Measurements from ENCODE around the gene PRSS56. TPM values are rescaled to one million over a fixed set of nuclear protein-coding genes. Genes with fewer than 3 reads are reported as not detected.

PRSS56 gene
- total and polyA plus RNA-seq, 9 donors = 0.27 to 0.35 TPM; not detected in 7

- H3K27ac ChIP-seq = no peak overlapping the region
- H3K4me1 ChIP-seq (ENCODE audit: insufficient read depth) = peaks cover 8% of the 10 kb centered on the region
- TF ChIP-seq POLR2A (IDR thresholded peaks at IDR 0.05) = no peak
- TF ChIP-seq EP300 (IDR thresholded peaks at IDR 0.05) = no peak
- TF ChIP-seq CTCF (IDR thresholded peaks at IDR 0.05) = no peak
- H3K27me3 ChIP-seq = no peaks in the 10 kb centered on the region
- DNase-seq = peak in 4 of 5 donors; percentile 38 to 67 (median 55)
- intact Hi-C loops (cut with DNase I) = no loop called here
- H3K36me3 ChIP-seq = no peaks in the 10 kb centered on the region
- H3K4me3 ChIP-seq = no peak overlapping the region
- WGBS, 3 donors = 71 to 79% (median 72%) methylated on average over 4 of the region's 4 CpGs
- no peaks in the 10 kb centered on the region for H3K9me3 ChIP-seq
These were observed 13.5 kb upstream of the PRSS56 start for GRCh38 chr2:232506709-232507108.

DNA sequence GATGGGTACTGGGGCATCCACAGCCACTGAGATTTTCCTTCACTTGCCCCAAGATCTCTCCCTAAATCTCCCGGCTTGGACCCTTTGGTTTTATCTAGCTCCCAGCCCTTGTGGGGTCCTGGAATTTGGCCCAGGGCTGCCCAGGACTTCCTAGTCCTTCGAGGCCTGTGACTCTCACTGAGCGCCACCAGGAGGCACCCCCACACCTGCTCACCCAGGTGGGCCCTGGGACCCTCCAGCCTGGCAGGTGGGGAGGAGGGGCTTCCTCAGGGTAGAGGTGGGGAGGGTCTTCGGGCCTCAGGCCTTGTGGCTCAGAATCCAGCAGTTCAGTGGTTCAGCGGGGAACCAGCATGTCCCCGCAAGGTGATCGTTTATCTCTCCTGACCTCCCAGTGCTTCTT lies 11.9 kb upstream of the PRSS56 start:
- no peak for DNase-seq
- H3K27ac ChIP-seq = no peak overlapping the region
- no peaks in the 10 kb centered on the region for H3K9me3 ChIP-seq
- no peak for TF ChIP-seq CTCF (IDR thresholded peaks at IDR 0.05)
- TF ChIP-seq EP300 (IDR thresholded peaks at IDR 0.05) = no peak
- no peak for TF ChIP-seq POLR2A (IDR thresholded peaks at IDR 0.05)
- no peaks in the 10 kb centered on the region for H3K27me3 ChIP-seq
- WGBS, 3 donors = 83 to 89% (median 86%) methylated on average over 7 of the region's 7 CpGs
- H3K36me3 ChIP-seq = no peaks in the 10 kb centered on the region
- intact Hi-C loops (cut with DNase I) = no loop called here
- H3K4me3 ChIP-seq = no peak overlapping the region
- H3K4me1 ChIP-seq (ENCODE audit: insufficient read depth) = peaks cover 2% of the 10 kb centered on the region

- Histone ChIP-seq H3K9me3 (no peaks in the 10 kb centered on the region), H3K27me3 (no peaks in the 10 kb centered on the region), H3K36me3 (no peaks in the 10 kb centered on the region), H3K4me1 (ENCODE audit: insufficient read depth) (no peaks in the 10 kb centered on the region), H3K27ac (no peak overlapping the region), H3K4me3 (no peak overlapping the region)
- no peak for DNase-seq
- 59 to 69% (median 67%) methylated on average over 7 to 11 of the region's 11 CpGs for WGBS, 3 donors
- TF ChIP-seq POLR2A (IDR thresholded peaks at IDR 0.05) = no peak
- no peak for TF ChIP-seq EP300 (IDR thresholded peaks at IDR 0.05)
- TF ChIP-seq CTCF (IDR thresholded peaks at IDR 0.05) = no peak
- intact Hi-C loops (cut with DNase I) = no loop called here
These were observed 8.8 kb upstream of the PRSS56 start for GRCh38 chr2:232511336-232511890.

GRCh38 chr2:232512602-232513001 lies 7.6 kb upstream of the PRSS56 start:
- DNase-seq = no peak
- Histone ChIP-seq H3K9me3 (no peaks in the 10 kb centered on the region), H3K4me1 (ENCODE audit: insufficient read depth) (no peaks in the 10 kb centered on the region), H3K27ac (no peak overlapping the region), H3K4me3 (no peak overlapping the region), H3K27me3 (no peaks in the 10 kb centered on the region), H3K36me3 (no peaks in the 10 kb centered on the region)
- TF ChIP-seq EP300 (IDR thresholded peaks at IDR 0.05) (no peak), POLR2A (IDR thresholded peaks at IDR 0.05) (no peak)
- 61 to 63% (median 62%) methylated on average over 10 of the region's 10 CpGs for WGBS, 3 donors
- intact Hi-C loops (cut with DNase I) = no loop called here

DNA sequence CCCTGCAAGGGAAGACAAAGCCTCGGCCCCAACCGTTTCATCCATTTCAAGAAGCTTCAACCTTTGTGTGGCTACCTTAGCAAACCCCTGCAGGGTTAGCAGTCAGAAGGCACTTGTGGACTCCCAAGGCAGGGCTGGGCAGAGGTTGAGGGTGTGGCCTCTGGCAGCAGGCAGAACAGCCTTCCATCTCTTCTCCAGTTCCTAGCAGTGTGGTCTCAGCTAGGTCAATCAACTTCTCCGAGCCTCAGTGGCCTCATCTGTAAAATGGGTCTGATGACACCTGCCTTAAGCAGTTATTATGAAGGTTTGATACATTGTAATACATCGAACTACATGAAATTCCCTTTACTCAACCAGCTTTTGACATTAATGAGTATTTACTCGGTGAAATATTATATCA lies 6.8 kb upstream of the PRSS56 start:
- H3K27ac ChIP-seq = no peak overlapping the region
- no peak overlapping the region for H3K4me3 ChIP-seq
- H3K36me3 ChIP-seq = no peaks in the 10 kb centered on the region
- H3K9me3 ChIP-seq = no peaks in the 10 kb centered on the region
- DNase-seq = no peak
- H3K27me3 ChIP-seq = no peaks in the 10 kb centered on the region
- no peak for TF ChIP-seq POLR2A (IDR thresholded peaks at IDR 0.05)
- TF ChIP-seq EP300 (IDR thresholded peaks at IDR 0.05) = no peak
- TF ChIP-seq CTCF (IDR thresholded peaks at IDR 0.05) = no peak
- intact Hi-C loops (cut with DNase I) = no loop called here
- WGBS, 3 donors = 67 to 72% (median 71%) methylated on average over 5 of the region's 5 CpGs
- H3K4me1 ChIP-seq (ENCODE audit: insufficient read depth) = no peaks in the 10 kb centered on the region

Data from ovary (tissue), 9 donors.